HFFc6 (cell line): Measurements from ENCODE around the gene ARTN. TPM values are rescaled to one million over a fixed set of nuclear protein-coding genes. Genes with fewer than 3 reads are reported as not detected.

Experiments
- DNase-seq: peaks from one replicate; pipeline ENCODE4 v3.0.0-alpha.2; 2018
- H3K27ac Mint-ChIP-seq: 2 replicates; pipeline ENCODE4 v1.8.0; 2020; ENCODE audit warnings: mild to moderate bottlenecking, mixed read lengths
- H3K27me3 Mint-ChIP-seq: 2 replicates; pipeline ENCODE4 v1.8.0; 2021; ENCODE audit warnings: mild to moderate bottlenecking, moderate library complexity, mixed read lengths; ENCODE audit not compliant: insufficient read depth
- H3K36me3 Mint-ChIP-seq: 2 replicates; pipeline ENCODE4 v1.8.0; 2021; ENCODE audit warnings: low read depth, mixed read lengths
- H3K4me1 Mint-ChIP-seq: 2 replicates; pipeline ENCODE4 v1.8.0; 2020; ENCODE audit warnings: low read depth, mixed read lengths
- H3K4me3 Mint-ChIP-seq: 2 replicates; pipeline ENCODE4 v1.8.0; 2020; ENCODE audit warnings: mild to moderate bottlenecking, moderate library complexity, mixed read lengths
- H3K9me3 Mint-ChIP-seq: 2 replicates; pipeline ENCODE4 v1.8.0; 2020; ENCODE audit warnings: mild to moderate bottlenecking, mixed read lengths
- long read RNA-seq: library from polyadenylated mRNA; unstranded; transcript quantifications from one replicate; pipeline ENCODE4 v2.0.0, GENCODE V29; 2019
- total RNA-seq, 6 experiments: library from RNA; stranded (reverse); fragmentation: NEBNext Ultra II Directional; extraction: Animal tissue kit (Norgen Biotek cat#: 25700); gene quantifications; 2 replicates in 1 of 6; 3 replicates in 5 of 6; pipeline ENCODE4 v1.2.3, GENCODE V29; 2021
- TF ChIP-seq, protein P1 (sequence below): fragments of 200-600 bp; sonication (generic); IDR thresholded peaks from 2 replicates; pipeline ENCODE4 v1.5.0; 2021; ENCODE audit warnings: antibody characterized with exemption, mild to moderate bottlenecking

The ARTN gene, protein sequence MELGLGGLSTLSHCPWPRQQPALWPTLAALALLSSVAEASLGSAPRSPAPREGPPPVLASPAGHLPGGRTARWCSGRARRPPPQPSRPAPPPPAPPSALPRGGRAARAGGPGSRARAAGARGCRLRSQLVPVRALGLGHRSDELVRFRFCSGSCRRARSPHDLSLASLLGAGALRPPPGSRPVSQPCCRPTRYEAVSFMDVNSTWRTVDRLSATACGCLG
- total RNA-seq = under 1 TPM; 0.14 to 0.61 (median 0.37) TPM
- long read RNA-seq, partial matches to known transcripts = 0 of 1 reads
- long read RNA-seq, other reads (novel, unspliced or antisense) = 1 of 1 reads

DNA sequence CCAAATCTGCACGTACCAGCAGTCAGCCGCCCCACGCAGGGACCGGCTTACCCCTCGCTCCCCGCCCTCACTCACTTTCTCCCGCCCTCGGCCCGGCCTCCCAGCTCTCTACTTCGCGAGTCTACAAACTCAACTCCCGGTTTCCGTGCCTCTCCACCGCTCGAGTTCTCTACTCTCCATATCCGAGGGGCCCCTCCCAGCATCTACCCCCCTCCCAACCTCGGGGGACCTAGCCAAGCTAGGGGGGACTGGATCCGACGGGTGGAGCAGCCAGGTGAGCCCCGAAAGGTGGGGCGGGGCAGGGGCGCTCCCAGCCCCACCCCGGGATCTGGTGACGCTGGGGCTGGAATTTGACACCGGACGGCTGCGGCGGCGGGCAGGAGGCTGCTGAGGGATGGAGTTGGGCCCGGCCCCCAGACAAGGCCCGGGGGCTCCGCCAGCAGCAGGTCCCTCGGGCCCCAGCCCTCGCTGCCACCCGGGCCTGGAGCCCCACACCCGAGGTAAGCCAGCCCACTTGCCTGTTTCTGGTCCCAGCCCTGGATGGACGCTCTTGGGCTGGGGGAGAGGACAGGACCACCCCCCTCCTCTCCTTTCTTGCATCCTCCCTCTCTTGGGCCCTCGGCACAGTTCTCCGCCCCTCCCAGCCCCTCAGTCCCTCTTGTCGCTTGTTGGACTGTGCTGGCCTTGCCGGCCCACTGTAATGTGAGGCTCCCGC lies at the start of gene ARTN:
TSS of gene ARTN (plus strand) at position 416 of the 715 bp plus-strand sequence. CDS start 1,856 bp downstream, outside the sequence.
- H3K9me3 Mint-ChIP-seq = peaks cover 6% of the 10 kb centered on the region
- H3K36me3 Mint-ChIP-seq = peaks cover 12% of the 10 kb centered on the region
- peak within 1 kb of the TSS; percentile 38 for H3K27ac Mint-ChIP-seq
- H3K27me3 Mint-ChIP-seq = no peaks in the 10 kb centered on the region
- peak within 1 kb of the TSS; percentile 69 for H3K4me3 Mint-ChIP-seq
- DNase-seq = no peak
- TF ChIP-seq, protein P1, sequence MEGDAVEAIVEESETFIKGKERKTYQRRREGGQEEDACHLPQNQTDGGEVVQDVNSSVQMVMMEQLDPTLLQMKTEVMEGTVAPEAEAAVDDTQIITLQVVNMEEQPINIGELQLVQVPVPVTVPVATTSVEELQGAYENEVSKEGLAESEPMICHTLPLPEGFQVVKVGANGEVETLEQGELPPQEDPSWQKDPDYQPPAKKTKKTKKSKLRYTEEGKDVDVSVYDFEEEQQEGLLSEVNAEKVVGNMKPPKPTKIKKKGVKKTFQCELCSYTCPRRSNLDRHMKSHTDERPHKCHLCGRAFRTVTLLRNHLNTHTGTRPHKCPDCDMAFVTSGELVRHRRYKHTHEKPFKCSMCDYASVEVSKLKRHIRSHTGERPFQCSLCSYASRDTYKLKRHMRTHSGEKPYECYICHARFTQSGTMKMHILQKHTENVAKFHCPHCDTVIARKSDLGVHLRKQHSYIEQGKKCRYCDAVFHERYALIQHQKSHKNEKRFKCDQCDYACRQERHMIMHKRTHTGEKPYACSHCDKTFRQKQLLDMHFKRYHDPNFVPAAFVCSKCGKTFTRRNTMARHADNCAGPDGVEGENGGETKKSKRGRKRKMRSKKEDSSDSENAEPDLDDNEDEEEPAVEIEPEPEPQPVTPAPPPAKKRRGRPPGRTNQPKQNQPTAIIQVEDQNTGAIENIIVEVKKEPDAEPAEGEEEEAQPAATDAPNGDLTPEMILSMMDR = no peak
- peaks cover 31% of the 10 kb centered on the region for H3K4me1 Mint-ChIP-seq

DNA sequence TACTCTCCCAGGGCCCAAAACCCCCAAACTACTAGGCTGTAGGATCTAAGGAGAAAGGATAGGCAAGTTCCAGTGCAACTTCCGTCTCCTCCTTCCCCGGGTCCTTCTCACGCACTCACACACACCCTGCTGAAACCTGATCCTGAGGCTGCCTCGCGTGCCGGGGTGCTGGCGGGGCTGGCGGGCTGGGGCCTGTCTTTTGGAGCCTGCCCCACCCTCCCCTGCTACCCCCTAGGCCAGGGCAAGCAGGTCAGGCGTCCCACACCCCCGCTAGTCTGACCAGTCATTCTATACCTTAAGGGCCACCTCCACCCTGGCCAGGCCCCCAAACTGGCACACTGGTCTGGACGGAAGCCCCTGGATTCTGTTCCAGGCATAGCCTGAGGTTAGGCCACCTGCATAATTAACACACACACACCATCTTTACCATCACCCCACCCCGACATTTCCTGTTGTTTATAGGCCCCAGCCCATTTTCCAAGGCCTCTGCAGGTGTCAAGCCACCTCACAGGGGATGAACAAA lies 48.3 kb upstream of the ARTN start:
- Mint-ChIP-seq H3K4me1 (peaks cover 3% of the 10 kb centered on the region), H3K9me3 (no peaks in the 10 kb centered on the region), H3K27me3 (no peaks in the 10 kb centered on the region), H3K36me3 (no peaks in the 10 kb centered on the region), H3K27ac (no peak overlapping the region), H3K4me3 (no peak overlapping the region)
- no peak for DNase-seq
- TF ChIP-seq, protein P1 = no peak

DNA sequence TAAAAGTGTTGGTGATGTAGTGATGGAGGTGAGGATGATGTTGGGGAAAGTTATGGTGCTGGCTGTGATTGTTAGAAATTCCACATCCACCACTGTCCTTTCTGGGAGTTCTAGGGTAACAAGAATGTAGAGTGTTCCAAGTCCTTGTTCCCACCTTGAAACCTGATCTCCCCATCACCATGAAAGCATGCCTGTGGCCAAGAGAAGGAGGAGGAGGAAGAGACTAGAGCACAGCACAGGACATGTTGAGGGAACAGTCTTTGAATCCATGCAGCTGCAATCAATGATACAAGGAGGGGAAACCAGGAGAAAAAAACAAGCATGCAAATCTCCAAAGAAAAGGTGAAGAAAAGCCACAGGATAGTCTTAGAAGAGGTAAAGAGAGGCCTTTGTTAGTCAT lies 45.9 kb upstream of the ARTN start:
- no peaks in the 10 kb centered on the region for H3K27me3 Mint-ChIP-seq
- no peaks in the 10 kb centered on the region for H3K9me3 Mint-ChIP-seq
- TF ChIP-seq, protein P1 = no peak
- H3K4me1 Mint-ChIP-seq = peaks cover 13% of the 10 kb centered on the region
- H3K27ac Mint-ChIP-seq = no peak overlapping the region
- H3K36me3 Mint-ChIP-seq = no peaks in the 10 kb centered on the region; the same call in 1 of the 2 replicates
- no peak for DNase-seq
- no peak overlapping the region for H3K4me3 Mint-ChIP-seq

DNA sequence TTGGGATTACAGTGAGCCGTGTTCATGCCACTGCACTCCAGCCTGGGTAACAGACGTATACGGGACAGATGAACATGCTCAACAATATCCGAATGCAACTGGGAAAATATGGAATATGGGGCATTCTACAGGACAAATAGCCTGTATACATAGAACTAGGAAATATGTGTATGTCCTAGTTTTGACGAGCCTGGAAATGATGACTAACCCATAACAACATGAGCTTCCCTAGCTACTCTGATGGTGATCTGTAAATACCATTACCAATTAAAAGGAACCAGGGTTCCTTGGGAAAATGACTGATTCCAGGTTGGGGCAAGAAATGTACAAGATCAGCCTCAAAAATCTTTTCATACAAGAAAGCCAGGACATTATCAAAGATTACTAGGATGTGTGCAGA lies 42.8 kb upstream of the ARTN start:
- Mint-ChIP-seq H3K27ac (peak overlapping the region; percentile 48), H3K36me3 (peaks cover 8% of the 10 kb centered on the region; the same call in 1 of the 2 replicates), H3K27me3 (no peaks in the 10 kb centered on the region), H3K4me3 (no peak overlapping the region), H3K9me3 (no peaks in the 10 kb centered on the region), H3K4me1 (peaks cover 24% of the 10 kb centered on the region)
- peak; percentile 25 for DNase-seq
- TF ChIP-seq, protein P1 = no peak

DNA sequence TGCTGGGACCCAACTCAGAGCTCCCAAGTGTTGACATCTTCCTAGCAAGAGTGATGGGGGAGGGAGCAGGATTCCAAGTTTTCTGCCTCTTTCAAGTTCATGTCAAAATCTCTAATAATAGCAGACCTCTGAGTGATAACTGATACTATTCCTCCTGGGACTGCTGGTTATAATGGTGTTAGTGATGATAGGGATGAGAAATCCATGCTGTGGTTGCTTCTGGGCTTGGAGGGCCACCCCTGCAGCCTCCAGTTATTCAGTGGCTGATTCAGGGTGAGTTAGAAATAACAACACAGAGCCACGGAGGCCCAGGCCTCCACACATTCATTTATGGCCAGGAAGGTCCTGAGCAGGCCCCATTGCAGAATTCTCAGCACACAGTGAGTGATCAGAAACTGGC lies 40.6 kb upstream of the ARTN start:
- no peak overlapping the region for H3K27ac Mint-ChIP-seq
- DNase-seq = no peak
- H3K9me3 Mint-ChIP-seq = no peaks in the 10 kb centered on the region
- TF ChIP-seq, protein P1 = no peak
- no peaks in the 10 kb centered on the region for H3K27me3 Mint-ChIP-seq
- no peak overlapping the region for H3K4me3 Mint-ChIP-seq
- H3K36me3 Mint-ChIP-seq = peaks cover 13% of the 10 kb centered on the region; the same call in 1 of the 2 replicates
- peaks cover 24% of the 10 kb centered on the region for H3K4me1 Mint-ChIP-seq
